HG03521 (cell line): Measurements from ENCODE around the gene RBP4.
"Not testable (repeated sequence)": the region's sequence is repeated elsewhere in the genome, so short reads cannot be mapped to it uniquely, and the experiment has no call there.

Experiments
- ATAC-seq: cut with Tn5 transposase; IDR thresholded peaks from one replicate; pipeline ENCODE4 v1.9.1; 2021; ENCODE audit warnings: mild to moderate bottlenecking, moderate library complexity; ENCODE audit not compliant: unreplicated experiment

RBP4 gene

DNA sequence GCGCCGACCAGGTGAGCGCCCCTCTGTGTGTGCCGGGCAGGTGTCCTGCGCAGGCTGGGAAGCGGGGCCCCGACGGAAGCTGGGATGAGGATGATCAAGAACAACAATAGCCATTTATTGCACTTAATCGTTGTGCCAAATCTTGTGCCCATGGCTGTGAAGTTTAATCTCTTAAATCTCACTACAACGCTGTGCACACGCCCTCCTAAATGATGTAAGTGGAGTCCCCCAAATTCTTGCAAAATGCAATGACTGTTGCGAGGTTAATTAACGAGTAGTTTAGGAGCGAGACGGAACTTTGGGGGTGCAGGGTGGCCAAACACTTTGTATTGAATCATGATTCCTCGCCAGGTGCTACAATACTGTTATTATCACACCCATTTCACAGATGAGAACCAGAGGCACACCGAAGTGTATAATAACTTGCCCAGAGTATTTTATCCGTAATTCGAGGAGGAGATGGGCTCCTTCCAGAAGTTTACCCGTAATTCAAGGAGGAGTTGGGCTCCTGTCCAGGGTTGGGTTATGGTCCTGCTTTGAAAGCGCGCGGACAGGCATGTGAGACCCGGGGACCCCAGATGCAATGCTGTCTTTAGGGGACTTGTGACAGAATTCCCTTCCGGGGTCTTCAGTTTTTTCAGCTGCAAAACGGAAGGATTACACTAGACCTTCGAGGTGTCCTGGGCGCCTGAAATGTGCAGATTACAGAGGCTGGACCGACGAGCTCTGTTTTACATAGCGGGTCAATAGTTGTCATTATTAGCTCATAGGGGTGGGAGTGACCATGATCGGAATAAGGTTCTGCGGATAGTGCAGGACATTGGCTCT is 33.5 kb downstream of the RBP4 start:
- ATAC-seq = no peak

DNA sequence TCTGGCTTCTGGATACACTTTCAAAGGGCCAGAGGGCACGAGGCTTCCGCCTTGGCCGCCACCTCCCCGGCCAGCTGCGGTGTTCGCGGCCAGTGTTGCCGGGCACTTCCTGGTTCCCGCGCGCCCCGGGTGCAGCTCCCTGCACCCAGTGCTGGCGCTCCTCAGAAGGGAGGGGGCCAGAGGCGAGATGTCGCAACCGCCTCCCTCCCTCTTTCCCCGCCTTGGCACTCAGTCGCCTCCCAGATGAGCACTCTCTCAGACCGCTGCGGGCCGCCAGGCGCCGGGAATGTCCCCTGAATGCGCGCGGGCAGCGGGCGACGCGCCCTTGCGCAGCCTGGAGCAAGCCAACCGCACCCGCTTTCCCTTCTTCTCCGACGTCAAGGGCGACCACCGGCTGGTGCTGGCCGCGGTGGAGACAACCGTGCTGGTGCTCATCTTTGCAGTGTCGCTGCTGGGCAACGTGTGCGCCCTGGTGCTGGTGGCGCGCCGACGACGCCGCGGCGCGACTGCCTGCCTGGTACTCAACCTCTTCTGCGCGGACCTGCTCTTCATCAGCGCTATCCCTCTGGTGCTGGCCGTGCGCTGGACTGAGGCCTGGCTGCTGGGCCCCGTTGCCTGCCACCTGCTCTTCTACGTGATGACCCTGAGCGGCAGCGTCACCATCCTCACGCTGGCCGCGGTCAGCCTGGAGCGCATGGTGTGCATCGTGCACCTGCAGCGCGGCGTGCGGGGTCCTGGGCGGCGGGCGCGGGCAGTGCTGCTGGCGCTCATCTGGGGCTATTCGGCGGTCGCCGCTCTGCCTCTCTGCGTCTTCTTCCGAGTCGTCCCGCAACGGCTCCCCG is 34.4 kb downstream of the RBP4 start, which contains the start of gene FFAR4:
TSS of gene FFAR4 (plus strand) at position 231 of the 842 bp plus-strand sequence. CDS start at position 287, 56 bp downstream.
- ATAC-seq = no peak

DNA sequence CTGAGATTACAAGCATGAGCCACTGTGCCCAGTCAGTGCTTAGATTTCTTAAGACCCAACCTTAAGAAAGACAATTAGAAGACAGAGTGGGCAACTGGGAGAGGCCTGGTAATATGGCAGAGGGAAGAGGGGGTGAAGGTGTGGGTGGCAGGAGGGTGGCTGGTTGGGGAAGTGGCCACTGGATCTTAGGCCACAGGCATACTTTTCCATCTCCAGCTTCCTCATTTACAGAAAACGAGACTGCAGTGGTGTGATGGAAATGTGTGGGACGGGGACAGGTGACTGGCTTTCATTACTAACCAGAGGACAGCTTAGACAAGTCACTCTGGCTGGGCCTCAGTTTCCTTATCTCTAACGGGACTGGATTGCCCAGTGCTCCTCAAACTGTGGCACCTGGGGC is 35.6 kb downstream of the RBP4 start:
- ATAC-seq = no peak

DNA sequence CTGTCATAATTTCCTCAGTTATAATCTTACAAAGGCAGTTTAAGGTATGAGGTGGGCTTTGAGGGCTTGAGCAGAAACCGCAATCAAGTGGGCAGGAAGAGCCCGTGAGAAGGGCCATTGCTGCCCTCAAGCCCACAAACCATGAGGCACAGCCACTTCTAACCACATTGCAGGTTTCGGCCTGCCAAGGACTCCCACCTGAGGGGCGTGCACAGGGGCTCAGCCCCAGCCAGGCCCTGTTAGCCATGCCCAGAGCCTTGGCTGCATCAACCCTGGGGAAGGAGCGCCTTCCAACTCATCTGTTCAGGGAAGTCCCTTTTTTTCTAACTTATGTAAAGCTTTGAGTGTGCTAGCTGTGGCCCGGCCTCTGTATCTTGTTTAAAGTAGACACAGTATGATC is 40.5 kb downstream of the RBP4 start:
- ATAC-seq = no peak

DNA sequence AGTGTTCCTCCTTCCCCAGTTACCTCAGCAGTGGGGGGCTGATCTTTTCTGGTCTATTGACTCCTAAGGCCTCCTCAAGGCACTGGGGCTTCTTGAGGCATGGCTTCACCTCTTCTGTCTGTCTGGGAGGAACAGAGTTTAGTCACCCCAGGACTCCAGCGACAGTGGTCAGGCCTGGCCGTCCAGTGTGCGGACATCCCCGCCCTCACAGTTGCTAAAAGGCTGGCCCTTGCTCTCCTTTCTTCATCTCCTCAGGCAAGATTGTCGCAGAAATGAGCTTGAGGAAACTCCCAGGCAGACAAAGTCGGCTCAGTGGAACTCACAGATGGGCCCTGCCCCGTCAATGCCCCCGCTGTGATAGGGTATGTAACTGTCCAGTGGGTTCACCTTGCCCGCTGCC is 41.5 kb downstream of the RBP4 start:
- no peak for ATAC-seq

DNA sequence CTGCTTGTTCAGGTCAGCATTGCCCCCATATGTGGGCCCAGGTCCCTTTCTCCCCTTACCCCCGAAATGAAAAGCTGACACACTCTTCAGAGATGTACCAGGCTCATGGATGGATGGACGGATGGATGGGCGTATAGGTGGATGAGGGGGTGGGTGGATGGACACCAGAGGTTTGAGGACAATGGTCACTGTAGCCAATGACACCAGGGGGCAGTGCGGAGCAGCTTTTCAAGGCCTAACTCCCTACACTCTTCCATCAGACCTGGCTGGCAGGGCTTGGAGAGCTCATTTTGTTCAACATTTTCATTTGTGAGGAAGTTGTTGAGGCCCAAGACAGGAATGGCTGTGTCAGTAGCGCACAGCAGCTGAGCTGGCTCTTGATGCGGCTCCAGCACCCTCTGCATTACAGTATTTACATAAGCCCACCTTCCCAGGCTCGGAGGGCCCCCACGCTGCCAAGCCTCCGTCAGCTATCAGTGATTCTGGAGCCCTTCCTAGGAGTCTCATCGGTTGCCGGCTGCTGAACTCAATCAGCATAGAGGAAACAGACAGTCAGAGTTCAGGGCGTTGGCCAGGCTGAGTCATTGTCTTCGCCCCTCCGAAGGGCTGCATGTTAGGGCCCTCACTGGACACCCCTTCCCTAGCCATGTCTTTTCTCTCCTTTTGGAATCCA is 46.1 kb downstream of the RBP4 start:
- ATAC-seq = no peak

DNA sequence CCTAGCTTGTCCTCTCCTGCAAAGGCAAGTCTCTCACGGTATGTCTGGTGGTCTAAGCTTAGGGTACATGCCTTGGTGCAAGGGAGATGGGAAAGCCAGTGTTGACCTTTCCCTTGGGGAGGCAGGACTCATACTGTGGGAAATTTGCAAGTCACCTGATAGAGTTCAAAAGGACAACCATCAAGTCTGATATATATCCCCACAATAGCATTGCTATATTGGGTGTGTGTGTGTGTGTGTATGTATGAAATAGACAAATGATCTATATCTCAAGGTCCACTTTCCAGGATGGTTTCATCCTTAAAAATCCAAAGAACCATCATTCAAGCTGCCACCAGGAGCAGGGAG is 46.7 kb downstream of the RBP4 start:
- no peak for ATAC-seq

DNA sequence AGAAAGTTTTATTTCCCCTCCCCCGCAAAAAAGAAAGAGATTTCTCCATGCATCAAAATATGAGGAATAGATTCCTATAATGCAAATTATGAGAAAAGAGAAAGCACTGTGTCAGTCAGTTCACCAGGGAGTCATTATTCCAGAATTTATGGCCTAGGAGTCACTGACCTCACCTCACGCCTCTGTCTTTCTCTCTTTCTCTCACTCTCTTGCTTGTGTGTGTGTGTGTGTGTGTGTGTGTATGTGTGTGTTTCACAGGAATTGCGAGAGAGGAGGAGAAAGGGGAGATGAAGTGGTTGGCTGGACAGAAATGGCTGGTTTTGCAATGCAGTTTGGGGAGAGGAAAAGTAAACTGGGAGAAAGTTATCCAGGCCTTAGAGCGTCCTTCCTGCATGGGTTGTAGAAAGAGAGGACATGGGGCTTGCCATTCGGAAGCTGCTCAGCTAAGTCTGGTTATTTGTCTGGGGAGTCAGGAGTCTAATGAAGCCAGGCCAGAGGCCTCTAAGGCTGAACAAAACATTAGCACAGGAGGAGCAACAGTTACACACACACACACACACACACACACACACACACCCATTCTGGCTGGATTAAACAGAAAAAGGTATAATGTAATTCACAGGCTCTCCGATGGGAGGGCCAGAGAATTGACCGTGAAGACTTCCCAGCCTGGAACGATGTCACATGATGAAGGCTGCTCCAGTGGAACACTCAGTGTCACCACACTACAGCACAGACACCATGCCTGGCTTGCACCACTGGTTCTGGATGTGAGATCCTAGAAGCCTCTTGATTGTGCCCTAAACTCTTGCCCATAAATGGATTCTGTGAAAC is 47.3 kb downstream of the RBP4 start:
- ATAC-seq = no peak

DNA sequence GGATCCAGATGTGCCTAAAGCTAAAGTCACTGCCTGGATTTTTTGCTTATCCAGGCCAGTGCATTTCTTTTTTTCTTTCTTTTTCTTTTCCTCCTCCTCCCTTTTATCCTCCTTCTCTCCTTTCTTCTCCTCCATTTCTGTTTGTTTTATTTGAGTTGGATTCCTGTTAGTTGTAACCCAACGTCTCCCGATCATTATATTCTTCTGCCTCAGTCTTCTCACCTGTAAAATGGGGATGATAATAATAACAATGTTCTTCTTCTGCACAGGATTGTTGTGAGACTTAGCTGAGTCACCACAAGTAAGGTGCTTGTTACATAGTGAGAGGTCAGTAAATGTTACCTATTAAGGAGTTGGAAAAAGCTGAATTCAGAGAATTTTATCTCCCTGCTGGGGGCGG is 48.3 kb downstream of the RBP4 start:
- no peak for ATAC-seq

DNA sequence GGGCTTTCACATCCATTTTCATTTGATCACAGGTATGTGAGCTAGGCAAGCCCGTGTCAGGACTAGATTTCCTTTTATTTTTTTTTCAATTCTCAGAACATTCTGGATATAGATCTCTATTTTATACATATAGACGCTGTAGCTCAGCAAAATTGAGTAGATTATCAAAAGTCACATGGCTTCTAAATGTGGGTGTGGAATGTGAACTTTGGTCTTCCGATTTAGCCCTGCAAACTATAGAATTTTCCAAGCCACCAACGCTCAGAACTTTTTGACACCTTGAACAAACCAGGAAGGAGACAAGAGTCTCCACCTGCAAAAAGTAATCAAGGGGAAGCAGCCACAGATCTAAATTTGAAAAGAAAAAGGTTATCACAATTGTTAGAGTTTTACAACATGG is 50.4 kb downstream of the RBP4 start:
- ATAC-seq = no peak

DNA sequence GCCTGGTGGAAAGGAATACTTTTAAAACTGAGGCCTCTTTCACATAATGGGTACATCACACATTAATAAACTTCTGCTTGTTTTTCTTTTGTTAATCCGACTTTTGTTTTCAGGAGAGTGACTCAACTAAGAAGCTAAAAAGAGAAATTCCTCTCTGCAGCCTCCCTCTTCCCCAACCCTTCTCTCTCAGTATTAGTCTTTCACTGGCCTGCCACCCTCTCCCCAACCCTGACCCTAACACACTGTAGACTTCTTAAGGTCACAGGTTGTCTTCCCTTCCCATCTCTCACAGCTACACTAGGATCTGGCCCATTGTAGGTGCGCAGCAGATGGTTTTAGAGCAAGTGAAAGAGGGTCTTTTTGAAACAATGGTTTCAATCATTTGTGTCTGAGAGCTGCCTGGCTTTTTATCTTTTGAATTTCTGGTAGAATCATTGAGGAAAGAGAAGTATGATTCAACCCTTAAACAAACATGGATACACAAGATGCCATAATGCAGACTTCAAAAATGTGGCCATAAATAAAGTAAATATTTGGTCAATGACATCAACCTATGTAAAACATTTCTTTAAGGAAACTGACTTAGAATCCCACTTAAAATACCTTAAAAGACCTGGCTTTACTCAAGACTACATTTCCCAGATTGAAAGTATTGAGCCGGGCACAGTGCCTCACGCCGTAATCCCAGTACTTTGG is 52.5 kb downstream of the RBP4 start:
- no peak for ATAC-seq

DNA sequence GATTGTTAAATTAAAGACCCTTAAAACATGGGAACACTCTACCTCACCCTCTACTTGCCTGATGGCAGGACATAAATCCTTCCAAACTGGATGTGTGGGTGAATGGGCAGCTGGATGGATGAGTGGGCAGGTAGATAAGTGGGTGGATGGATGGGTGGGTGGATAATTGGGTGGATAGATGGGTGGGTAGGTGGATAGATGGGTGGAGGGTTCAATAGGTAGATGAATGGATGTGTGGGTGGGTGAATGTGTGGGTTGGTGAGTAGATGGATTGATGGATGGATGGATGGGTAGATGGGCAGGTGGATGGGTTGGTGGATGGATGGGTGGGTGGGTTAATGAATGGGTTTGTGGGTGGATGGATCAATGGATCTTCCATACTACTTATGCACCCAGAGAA is 53.5 kb downstream of the RBP4 start:
- no peak for ATAC-seq

DNA sequence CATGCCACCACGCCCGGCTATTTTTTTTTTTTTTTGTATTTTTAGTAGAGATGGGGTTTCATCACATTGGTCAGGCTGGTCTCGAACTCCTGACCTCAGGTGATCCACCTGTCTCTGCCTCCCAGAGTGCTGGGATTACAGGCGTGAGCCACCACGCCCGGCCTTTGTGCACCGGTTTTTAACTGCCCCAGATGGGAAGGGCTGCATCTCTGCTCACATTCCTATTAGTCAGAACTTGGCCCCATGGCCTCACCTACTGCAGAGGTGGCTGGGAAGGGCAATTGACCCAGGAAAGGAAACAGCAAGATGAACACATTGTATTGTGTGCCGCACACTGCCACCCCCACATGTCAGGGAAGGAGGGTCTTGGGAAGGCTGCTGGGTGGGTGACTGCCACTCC is 54.0 kb downstream of the RBP4 start:
- not testable (repeated sequence) for ATAC-seq

DNA sequence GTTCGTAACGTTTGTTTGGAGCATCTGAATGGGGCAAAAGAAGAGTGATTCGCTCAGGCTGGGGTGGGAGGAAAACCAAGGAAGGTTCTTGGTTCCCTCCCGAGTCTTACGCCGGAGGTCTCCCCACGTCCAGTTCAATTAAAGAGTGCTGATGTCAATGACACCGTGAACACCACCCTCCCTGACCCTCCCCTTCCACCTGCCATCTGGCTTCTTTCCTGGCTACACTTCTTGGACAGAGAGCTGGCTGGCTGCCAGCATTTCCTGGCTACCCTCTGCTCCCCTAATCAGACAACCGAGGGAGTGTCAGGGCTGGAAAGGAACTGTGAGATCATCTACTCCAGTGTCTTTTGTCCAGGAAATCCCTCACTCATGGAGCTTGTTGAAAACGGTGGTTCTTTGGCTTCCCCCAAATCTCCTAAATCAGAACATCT is 58.7 kb downstream of the RBP4 start:
- ATAC-seq = no peak
